Gastrocnemius medialis (tissue), 4 donors: ENCODE results near the gene PPP1R12B. TPM values are rescaled to one million over a fixed set of nuclear protein-coding genes. Genes with fewer than 3 reads are reported as not detected.
"Not testable (repeated sequence)": the region's sequence is repeated elsewhere in the genome, so short reads cannot be mapped to it uniquely, and the experiment has no call there.

Source experiments
- ATAC-seq, 2 donors: fragments of 150-250 bp; one replicate each; pipeline ENCODE4 v1.9.1; 2016
- DNase-seq, 2 donors: peaks; one replicate each; pipeline ENCODE4 v3.0.0-alpha.2; 2019
- H3K27ac ChIP-seq, 4 donors: fragments of 200-600 bp; sonication (generic); 1 replicate in 1 of 4; 2 replicates in 3 of 4; pipeline ENCODE4 v1.5.1; 2016 to 2018; ENCODE audit warnings: mild to moderate bottlenecking in 2 of 4, moderate library complexity in 1 of 4
- H3K27me3 ChIP-seq, 3 donors: fragments of 200-600 bp; sonication (generic) in 2 of 3; 1 replicate in 1 of 3; 2 replicates in 2 of 3; pipeline versions ENCODE4 v1.5.1 to v1.6.0; 2016 to 2019; ENCODE audit warnings: mild to moderate bottlenecking in 1 of 3, moderate library complexity in 1 of 3
- H3K36me3 ChIP-seq, 2 donors: fragments of 200-600 bp; sonication (generic) in 1 of 2; one replicate each; pipeline ENCODE4 v1.5.1; 2017 to 2018
- H3K4me1 ChIP-seq, 2 donors: fragments of 200-600 bp; sonication (generic) in 1 of 2; one replicate each; pipeline ENCODE4 v1.5.1; 2016 to 2017; ENCODE audit warnings: mild to moderate bottlenecking in 2 of 2
- H3K4me3 ChIP-seq, 4 donors: fragments of 200-600 bp; sonication (generic) in 3 of 4; 1 replicate in 1 of 4; 2 replicates in 3 of 4; pipeline ENCODE4 v1.5.1; 2016 to 2019; ENCODE audit warnings: mild to moderate bottlenecking in 2 of 4
- H3K9me3 ChIP-seq, 3 donors: fragments of 200-600 bp; sonication (generic) in 2 of 3; 1 replicate in 1 of 3; 2 replicates in 2 of 3; pipeline ENCODE4 v1.5.1; 2016 to 2019
- CTCF ChIP-seq, 5 experiments: fragments of 450-650 bp in 3 of 5; fragments of 200-600 bp in 2 of 5; sonication (generic) in 2 of 5; IDR thresholded peaks in 4 of 5; conservative IDR thresholded peaks in 1 of 5; 1 replicate in 4 of 5; 2 replicates in 1 of 5; pipeline ENCODE4 v1.5.1; 2016 to 2019; ENCODE audit warnings: antibody characterized with exemption in 5 of 5, mild to moderate bottlenecking in 3 of 5, moderate library complexity in 3 of 5
- POLR2A ChIP-seq, 2 donors: fragments of 450-650 bp; IDR thresholded peaks; one replicate each; pipeline ENCODE4 v1.6.1; 2017; ENCODE audit warnings: antibody characterized with exemption in 2 of 2, mild to moderate bottlenecking in 2 of 2, moderate library complexity in 2 of 2
- in situ Hi-C, 4 donors: fragments of 200-750 bp; cut with MboI; loops; one replicate each; pipeline versions ENCODE4 v1.15.0 to v1.8.0; 2017; ENCODE audit warnings: low sequenced_read_pairs in 4 of 4
- intact Hi-C: fragments of 100-400 bp; cut with DNase I; formaldehyde crosslinking; loops from one replicate; pipeline ENCODE4 v1.15.1; 2023; ENCODE audit warnings: low total_unique reads
- total RNA-seq, 4 donors: library from RNA; depleted of rRNA; stranded (reverse); fragments of >200 nt; gene quantifications; one replicate each; pipeline versions ENCODE4 v1.1.0 to v1.2.3, GENCODE V29; 2016

Gene PPP1R12B
- total RNA-seq, 4 donors from 2014 or later: 127 to 207 (median 139) TPM

GRCh38 chr1:202489101-202489500 lies 140.6 kb downstream of the PPP1R12B start:
- H3K27ac ChIP-seq, intact Hi-C loops, H3K4me3 ChIP-seq, ATAC-seq, H3K27me3 ChIP-seq, H3K4me1 ChIP-seq, H3K9me3 ChIP-seq, DNase-seq: not testable (repeated sequence)
- in situ Hi-C loops: loop anchor here in 1 of 4 donors (25.0 kb wide), 1 partner anchor 223 kb away; the partner anchor contains the start of gene SYT2
- peaks cover 0 to 23% of the 10 kb centered on the region in 2 donors for H3K36me3 ChIP-seq

GRCh38 chr1:202493112-202493511 lies 144.6 kb downstream of the PPP1R12B start:
- H3K27me3 ChIP-seq, H3K27ac ChIP-seq, H3K4me3 ChIP-seq, H3K9me3 ChIP-seq, DNase-seq, ATAC-seq, H3K4me1 ChIP-seq, intact Hi-C loops: not testable (repeated sequence)
- in situ Hi-C loops: loop anchor here in 1 of 4 donors (25.0 kb wide), 1 partner anchor 219 kb away; the partner anchor contains the start of gene SYT2
- peaks cover 0 to 44% of the 10 kb centered on the region in 2 donors for H3K36me3 ChIP-seq

GRCh38 chr1:202498542-202498941 lies 150.0 kb downstream of the PPP1R12B start:
- in situ Hi-C loops (loop anchor here in 1 of 4 donors (25.0 kb wide), 1 partner anchor 214 kb away; the partner anchor contains the start of gene SYT2), intact Hi-C loops (no loop called here)
- Histone ChIP-seq H3K4me1 (no peaks in the 10 kb centered on the region), H3K4me3 (no peak overlapping the region), H3K36me3 (peaks cover 0 to 42% of the 10 kb centered on the region in 2 donors), H3K27ac (peak overlapping the region in 3 of 4 donors; percentile 29 to 39 (median 39)), H3K9me3 (no peaks in the 10 kb centered on the region), H3K27me3 (no peaks in the 10 kb centered on the region)
- TF ChIP-seq POLR2A (IDR thresholded peaks at IDR 0.05) (no peak), CTCF (IDR thresholded peaks at IDR 0.05 in 4 of 5, conservative IDR thresholded peaks at IDR 0.05 in 1 of 5) (no peak)
- DNase-seq (no peak), ATAC-seq (peak; percentile 43 to 46)

GRCh38 chr1:202499997-202500396 lies 151.5 kb downstream of the PPP1R12B start:
- Histone ChIP-seq H3K27ac (peak overlapping the region in 1 of 4 donors; percentile 10), H3K4me1 (peaks cover 4 to 11% of the 10 kb centered on the region in 2 donors), H3K36me3 (peaks cover 0 to 48% of the 10 kb centered on the region in 2 donors)
- intact Hi-C loops (loop anchor here (2.0 to 5.0 kb wide), 3 partner anchors 72 to 127 kb away; no protein-coding TSS in a partner anchor), in situ Hi-C loops (loop anchor here in 2 of 4 donors (10.0 to 25.0 kb wide), 2 partner anchors 95 to 212 kb away; partner anchors contain the start of gene SYT2 (in 1 of the 2))
- not testable (repeated sequence) for H3K27me3 ChIP-seq, ATAC-seq, DNase-seq, H3K4me3 ChIP-seq, H3K9me3 ChIP-seq

- intact Hi-C loops: loop anchor here (2.0 to 5.0 kb wide), 3 partner anchors 71 to 126 kb away; no protein-coding TSS in a partner anchor
- DNase-seq (no peak), ATAC-seq (no peak)
- Histone ChIP-seq H3K36me3 (peaks cover 0 to 35% of the 10 kb centered on the region in 2 donors), H3K27ac (no peak overlapping the region), H3K4me3 (no peak overlapping the region), H3K27me3 (no peaks in the 10 kb centered on the region), H3K9me3 (no peaks in the 10 kb centered on the region), H3K4me1 (peaks cover 12 to 16% of the 10 kb centered on the region in 2 donors)
- in situ Hi-C loops: loop anchor here in 2 of 4 donors (10.0 kb wide), 1 partner anchor 94 kb away; no protein-coding TSS in a partner anchor
- TF ChIP-seq POLR2A (IDR thresholded peaks at IDR 0.05) (no peak), CTCF (IDR thresholded peaks at IDR 0.05 in 4 of 5, conservative IDR thresholded peaks at IDR 0.05 in 1 of 5) (peak; percentile 31 to 50 (median 42))
Measured at GRCh38 chr1:202501281-202501680, 152.8 kb downstream of the PPP1R12B start.

- in situ Hi-C loops: loop anchor here in 2 of 4 donors (10.0 kb wide), 1 partner anchor 89 kb away; no protein-coding TSS in a partner anchor
- intact Hi-C loops: no loop called here
- ATAC-seq: peak; percentile 60 to 69
- Histone ChIP-seq H3K27me3 (no peaks in the 10 kb centered on the region), H3K4me3 (no peak overlapping the region), H3K36me3 (peaks cover 0 to 29% of the 10 kb centered on the region in 2 donors), H3K4me1 (peaks cover 12 to 16% of the 10 kb centered on the region in 2 donors), H3K9me3 (no peaks in the 10 kb centered on the region), H3K27ac (peak overlapping the region; percentile 45 to 66 (median 62))
- DNase-seq: no peak
- no peak for TF ChIP-seq CTCF (IDR thresholded peaks at IDR 0.05 in 4 of 5, conservative IDR thresholded peaks at IDR 0.05 in 1 of 5)
Measured at GRCh38 chr1:202505356-202505755, 156.9 kb downstream of the PPP1R12B start.

- ATAC-seq: peak in 1 of 2 donors; percentile 29
- H3K9me3 ChIP-seq, intact Hi-C loops, H3K27me3 ChIP-seq, H3K4me3 ChIP-seq: not testable (repeated sequence)
- in situ Hi-C loops: loop anchor here in 2 of 4 donors (10.0 kb wide), 1 partner anchor 89 kb away; no protein-coding TSS in a partner anchor
- Histone ChIP-seq H3K4me1 (peaks cover 12 to 16% of the 10 kb centered on the region in 2 donors), H3K36me3 (peaks cover 0 to 29% of the 10 kb centered on the region in 2 donors), H3K27ac (peak overlapping the region; percentile 45 to 66 (median 62))
- peak in 1 of 2 donors; percentile 29 for DNase-seq
Measured at GRCh38 chr1:202505880-202506575, 157.5 kb downstream of the PPP1R12B start.

GRCh38 chr1:202508863-202509262 lies 160.4 kb downstream of the PPP1R12B start:
- H3K27me3 ChIP-seq, intact Hi-C loops, ATAC-seq, H3K27ac ChIP-seq, H3K4me3 ChIP-seq, DNase-seq, H3K9me3 ChIP-seq, H3K36me3 ChIP-seq: not testable (repeated sequence)
- peaks cover 12 to 16% of the 10 kb centered on the region in 2 donors for H3K4me1 ChIP-seq
- in situ Hi-C loops: loop anchor here in 2 of 4 donors (10.0 kb wide), 1 partner anchor 86 kb away; no protein-coding TSS in a partner anchor
